Mesenteric fat pad (tissue), 1 donor: ENCODE data around the gene OXSR1. TPM values are rescaled to one million over a fixed set of nuclear protein-coding genes. Genes with fewer than 3 reads are reported as not detected.
"Not testable (repeated sequence)": the region's sequence is repeated elsewhere in the genome, so short reads cannot be mapped to it uniquely, and the experiment has no call there.

Experiments
- DNase-seq: peaks from one replicate; pipeline ENCODE4 v3.0.0-alpha.2; 2020; ENCODE audit warnings: low spot score
- total RNA-seq: library from RNA; stranded (reverse); fragmentation: NEBNext Ultra II Directional; extraction: Animal tissue kit (Norgen Biotek cat#: 25700); gene quantifications from one replicate; pipeline ENCODE4 v1.2.1, GENCODE V29; 2021
- donor health status: DM: yes; HTN: yes; CAD: no.

Gene OXSR1
- total RNA-seq, 1 donor from 2014 or later, result 51.8 TPM

GRCh38 chr3:38163841-38164642 lies 1.3 kb upstream of the OXSR1 start:
- DNase-seq, result no peak

DNA sequence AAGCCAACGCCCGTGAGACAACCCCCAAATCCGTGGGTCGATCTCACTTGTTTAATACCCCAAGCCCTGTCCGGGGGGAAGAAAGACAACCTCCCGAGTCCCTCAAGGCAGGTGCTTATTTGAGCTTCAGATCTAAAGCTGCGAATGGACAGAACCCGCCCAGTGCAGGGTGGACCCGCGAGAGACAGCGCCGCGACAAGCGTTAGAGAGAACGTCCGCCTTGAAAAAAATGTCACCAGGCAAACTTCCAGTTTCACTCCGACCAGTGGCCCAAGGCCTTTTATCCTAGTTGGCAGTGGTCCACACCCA lies 740 bp upstream of the OXSR1 start:
- no peak for DNase-seq

DNA sequence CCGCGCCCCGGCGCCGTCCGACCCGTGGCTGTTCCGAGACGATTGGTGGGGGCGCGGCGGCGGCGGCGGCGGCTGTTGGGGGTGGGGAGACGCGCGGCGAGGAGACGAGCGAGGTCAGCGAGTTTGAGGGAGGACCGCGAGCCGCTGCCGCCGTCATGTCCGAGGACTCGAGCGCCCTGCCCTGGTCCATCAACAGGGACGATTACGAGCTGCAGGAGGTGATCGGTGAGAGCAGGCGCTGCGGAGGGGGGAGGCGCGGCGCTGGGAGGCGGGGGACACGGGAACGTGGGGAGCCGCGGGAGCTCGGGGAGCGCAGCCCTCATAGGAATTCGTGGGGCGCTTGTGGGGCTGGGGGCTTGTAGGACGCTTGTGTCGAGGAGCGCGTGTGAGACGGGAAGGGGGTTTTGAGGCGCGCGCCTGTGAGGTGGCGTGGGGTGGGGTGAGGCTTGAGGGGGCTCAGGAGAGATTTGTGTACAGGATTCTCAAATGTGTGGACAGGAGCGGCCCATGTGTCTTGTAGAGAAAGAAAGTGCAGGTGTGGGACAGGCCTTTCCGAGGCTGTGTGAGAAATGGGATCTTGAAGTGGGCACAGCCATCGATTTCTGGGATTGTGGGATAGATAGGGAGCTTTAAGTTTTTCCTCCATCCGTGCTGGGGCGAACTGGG lies 518 bp downstream of the OXSR1 start:
- DNase-seq, result no peak

GRCh38 chr3:38167591-38167990 lies 2.3 kb downstream of the OXSR1 start:
- no peak for DNase-seq

DNA sequence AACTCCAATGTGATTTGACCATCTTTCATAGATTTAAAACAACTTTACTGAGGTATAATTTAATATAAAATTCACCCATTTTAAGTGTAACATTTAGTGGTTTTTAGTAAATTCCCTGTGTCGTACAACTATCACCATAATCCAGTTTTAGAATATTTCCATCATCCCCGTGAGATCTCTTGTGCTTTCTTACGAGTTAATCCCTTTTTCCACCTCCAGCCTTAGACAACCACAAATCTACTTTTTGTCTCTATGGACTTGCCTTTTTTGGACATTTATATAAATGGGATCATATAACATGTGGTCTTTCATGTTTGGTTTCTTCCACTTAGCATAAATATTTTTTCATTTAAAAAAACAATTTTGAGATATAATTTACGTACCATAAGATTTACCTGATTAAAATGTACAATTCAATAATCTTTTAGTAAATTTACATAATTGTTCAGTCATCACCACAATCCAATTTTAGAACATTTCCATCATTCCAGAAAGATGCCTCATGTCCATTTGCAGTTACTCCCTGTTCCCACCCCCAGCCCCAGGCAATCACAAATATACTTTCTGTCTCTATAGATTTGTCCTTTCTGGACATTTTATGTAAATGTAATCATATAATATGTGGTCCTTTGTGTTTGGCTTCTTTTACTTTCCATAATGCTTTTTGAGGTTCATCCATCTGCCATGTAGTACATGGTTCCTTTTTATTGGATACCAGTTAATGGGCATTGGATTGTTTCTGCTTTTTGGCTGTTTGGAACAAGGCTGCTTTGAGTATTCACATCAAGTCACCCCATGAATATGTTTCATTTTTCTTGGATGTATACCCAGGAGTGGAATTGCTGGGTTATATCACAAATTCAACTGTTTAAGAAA lies 3.1 kb downstream of the OXSR1 start:
- no peak for DNase-seq

DNA sequence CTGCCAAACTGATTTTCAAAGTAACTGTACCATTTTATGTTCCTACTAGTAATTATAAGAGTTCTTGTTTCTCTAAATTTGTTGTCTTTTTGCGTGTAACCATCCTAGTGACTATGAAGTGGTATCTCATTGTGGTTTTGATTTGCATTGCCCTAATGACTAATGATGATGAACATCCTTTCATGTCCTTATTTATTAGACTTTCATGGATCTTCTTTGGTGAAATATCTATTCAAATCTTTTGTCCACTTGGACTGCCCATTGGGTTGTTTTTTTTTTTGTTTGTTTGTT lies 3.6 kb downstream of the OXSR1 start:
- DNase-seq, result no peak

DNA sequence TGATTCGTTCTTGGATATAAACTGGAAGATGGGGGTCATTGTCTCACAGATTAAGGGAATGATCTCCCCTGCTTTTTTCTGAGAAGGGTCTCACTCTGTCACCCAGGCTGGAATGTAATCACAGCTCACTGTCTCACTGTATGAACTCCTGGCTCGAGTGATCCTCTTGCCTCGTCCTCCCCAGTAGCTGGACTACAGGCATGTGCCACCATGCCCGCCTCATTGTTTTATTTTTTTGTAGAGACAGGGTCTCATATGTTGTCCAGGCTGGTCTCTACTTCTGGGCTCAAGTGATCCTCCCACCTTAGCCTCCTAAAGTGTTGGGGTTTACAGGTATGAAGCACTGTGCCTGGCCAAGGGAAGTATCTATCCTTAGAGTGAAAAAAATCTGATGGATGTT lies 5.4 kb downstream of the OXSR1 start:
- no peak for DNase-seq

DNA sequence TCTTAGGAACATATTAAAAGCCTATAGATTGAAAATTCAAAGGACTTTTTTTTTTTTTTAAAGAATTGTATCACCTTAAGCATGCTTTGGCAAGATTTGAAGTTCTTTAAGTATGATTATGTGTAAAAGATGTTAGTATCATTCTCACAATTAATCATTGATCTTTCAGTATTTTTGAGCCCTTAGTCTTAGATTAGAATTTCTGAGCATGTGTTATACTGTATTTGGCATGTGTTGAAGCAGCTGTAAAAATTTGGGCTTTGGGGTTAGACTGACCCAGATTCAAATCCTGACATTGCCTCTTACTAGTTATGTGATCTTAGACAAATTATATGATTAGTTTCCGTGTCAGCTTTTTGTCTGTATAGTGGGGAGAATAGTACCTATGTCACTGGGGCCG lies 6.3 kb downstream of the OXSR1 start:
- no peak for DNase-seq

- no peak for DNase-seq
Measured at GRCh38 chr3:38173834-38174418, 8.6 kb downstream of the OXSR1 start.

DNA sequence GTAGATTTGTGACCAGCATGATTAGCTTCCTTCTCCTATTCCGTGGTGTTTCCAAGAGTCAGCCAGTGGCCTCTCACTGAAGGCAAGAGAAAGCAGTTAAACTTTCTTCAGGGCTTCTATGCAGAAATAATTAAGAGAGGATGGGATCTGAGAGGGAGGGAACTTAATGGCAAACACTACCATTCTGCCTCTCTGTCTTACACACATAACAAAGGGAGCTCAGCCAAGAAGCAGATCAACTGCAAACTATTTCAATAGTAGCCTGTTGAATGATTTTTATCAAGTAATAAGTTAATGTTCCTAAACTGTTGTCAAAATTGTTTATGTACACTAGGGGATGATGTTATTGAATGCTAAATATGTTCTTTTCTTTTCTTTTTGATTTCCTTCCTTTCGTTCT lies 11.8 kb downstream of the OXSR1 start:
- DNase-seq, result no peak

DNA sequence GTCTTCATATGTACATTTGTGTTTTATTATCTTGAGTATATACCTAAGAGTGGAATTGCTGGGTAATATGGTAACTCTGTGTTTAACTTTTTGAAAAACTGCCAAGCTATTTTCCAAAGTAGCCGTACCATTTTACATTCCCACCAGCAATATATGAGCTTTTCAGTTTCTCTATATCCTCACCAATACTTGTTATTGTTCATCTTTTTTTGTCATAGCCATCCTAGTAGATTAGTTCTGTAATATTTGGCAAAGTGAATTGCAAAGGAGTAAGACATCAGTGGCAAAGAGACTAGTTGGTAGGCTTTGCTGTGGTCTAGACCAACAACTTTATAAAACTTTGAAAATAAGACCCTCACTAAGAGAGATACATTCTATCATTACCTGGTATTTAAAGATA lies 21.4 kb downstream of the OXSR1 start:
- DNase-seq, result no peak

- DNase-seq, result no peak
Measured at GRCh38 chr3:38190481-38190881, 25.1 kb downstream of the OXSR1 start.

GRCh38 chr3:38202931-38203330 lies 37.6 kb downstream of the OXSR1 start:
- not testable (repeated sequence) for DNase-seq

- no peak for DNase-seq
Measured at GRCh38 chr3:38203690-38204089, 38.4 kb downstream of the OXSR1 start.

- no peak for DNase-seq
Measured at GRCh38 chr3:38204599-38205471, 39.5 kb downstream of the OXSR1 start.

DNA sequence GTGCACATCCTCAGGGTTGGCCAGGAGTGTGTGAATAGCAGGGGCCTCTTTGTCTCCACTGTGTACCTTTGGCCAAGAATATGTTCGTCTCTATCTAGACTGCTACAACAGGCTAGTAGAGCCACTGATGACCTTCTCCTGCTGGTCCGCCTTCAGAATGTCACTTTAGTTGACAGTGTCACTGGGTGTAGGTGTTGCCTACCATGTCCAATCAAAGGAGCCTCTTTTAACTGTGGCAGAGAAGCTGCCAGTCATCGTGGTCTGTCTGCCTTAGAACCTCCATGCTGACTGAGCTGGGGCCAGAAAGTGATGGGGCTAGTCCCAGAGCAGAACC lies 40.1 kb downstream of the OXSR1 start:
- no peak for DNase-seq

DNA sequence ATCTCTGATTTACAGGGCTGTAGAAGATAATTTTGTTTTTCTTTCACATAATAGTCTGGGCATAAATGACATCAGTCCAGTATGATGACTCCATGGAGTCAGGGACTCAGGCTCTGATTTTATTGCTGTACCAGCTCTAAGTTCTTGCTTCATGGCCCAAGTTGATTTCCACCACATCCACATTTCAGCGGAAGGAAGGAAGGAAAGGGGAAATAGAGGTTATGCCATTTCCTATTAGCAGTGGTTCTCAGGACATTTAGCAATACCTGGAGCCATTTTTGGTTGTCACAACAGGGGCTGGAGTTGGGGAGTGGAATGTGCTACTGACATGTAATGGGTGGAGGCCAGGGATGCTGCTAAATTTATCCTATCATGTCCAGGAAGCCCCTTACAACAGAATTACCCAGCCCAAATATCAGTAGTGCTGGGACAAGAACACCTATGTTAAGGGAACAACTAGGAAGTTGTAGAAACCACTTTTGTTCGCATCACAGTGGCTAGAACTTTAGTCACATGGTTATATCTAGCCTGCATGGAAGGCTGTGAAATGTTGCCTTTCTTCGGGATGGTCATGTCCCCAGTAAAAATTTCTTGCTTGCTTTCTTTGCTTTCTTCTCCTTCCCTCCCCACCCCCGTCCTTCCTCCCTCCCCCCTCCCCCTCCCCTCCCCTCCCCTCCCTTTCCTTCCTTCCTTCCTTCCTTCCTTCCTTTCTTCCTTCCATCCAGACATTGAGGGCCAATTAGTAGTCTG lies 42.1 kb downstream of the OXSR1 start:
- DNase-seq, result no peak

DNA sequence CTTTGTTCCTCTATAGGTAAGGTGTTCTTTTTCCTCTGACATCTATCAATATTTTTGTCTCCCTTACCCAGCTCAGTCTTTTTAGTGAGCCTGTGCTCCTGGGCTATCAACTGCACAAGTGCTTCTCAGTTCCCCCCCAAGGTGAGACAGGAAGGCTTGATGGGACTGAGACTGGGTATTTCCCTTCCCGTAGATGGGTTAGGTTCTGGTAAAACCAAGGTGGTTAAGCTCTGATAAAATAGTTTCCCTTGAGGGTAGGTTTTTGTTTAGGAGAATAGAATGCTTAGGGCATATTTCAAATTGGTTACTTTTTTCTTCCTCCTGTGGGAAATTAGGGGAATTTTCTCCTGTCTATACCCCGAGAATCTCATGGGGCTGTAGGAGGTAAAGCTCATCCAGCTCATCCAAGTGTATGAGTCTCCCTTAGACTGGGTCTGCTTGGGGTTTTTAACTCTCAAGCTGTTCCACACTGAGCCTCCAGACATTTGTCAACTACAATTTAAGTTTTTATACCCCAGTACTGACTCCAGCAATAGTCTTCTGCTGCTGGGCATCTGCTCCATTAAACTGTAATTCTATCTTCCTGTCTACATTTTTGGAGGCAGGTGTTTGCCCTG lies 44.9 kb downstream of the OXSR1 start:
- DNase-seq, result no peak

DNA sequence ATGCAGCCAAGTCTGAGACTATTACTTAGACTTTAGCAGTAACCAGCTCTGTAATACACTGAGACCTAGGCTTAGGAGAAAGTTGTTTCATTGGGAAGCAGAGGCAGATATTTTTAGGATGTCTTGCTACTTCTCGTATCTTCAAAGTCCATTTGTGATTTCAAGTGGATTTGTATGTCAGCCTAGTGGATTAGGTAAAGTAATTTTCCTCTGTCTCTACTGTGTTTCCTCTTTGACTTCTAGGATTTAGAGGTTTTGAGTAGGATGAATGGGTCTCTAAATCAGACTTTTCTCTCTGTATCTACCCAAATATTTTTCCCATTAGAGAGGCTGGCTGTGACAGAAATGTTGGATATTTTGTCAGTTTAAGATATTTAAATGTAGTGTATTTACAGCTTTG lies 46.8 kb downstream of the OXSR1 start:
- no peak for DNase-seq

DNA sequence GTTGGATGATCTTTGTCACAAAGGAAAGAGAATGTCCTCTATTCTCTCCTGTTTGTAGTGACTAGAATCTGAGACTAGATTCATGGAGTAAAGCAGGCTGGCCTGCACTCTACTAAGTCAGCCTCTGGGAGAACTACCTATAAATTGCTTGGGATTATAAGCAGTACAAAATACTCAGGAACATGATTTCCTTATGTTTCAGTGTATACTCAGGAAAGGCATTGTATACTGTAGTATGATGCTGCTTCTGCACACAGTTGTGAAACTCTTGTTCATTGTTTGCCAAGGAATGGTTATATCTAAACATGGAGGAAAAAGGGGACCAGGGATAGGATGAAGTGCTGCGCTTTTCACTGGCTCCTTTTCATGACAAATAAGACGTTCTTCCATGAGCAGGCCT lies 49.2 kb downstream of the OXSR1 start:
- no peak for DNase-seq
